Measurements from ENCODE around the gene RFT1.
"Not testable (repeated sequence)": the region's sequence is repeated elsewhere in the genome, so short reads cannot be mapped to it uniquely, and the experiment has no call there.

RFT1 gene

DNA sequence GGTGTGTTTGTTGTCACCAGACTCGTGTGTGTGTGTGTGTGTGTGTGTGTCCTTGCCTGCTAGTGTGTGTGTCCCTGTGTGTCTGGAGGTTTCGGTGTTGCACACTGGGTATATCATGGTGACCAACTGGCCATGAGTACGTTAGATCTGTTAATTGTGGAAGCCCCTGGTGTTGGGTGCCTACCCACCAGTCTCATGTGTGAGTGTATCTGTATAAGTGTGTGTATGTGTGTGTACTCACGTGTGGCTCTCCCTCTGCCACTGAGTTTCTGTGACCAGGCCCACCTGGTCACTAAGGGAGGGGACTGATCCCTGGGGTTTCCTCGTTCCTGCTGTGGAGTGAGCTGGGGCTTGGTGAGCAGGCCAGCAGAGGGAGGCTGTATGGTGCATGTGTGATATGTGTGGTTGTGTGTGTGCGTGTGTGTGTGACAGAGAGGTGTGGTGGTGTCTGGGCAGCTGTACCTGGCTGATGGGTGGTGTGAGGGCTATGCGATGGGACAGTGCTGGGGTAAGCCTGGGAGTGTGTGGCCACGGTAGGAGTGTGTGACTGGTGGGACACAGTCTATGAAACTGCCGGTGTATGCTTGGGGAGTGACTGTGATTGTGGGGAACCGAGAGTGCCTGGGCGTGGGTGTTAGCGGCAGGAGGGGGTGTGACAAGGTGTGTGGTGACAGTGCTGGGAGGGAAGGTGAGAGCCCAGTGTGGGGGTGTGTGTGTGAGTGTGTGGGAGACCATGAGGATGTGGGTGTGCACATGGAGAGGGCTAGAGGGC, 32.6 kb upstream of the RFT1 start:
- DNase-seq: peak; percentile 38 to 54

DNA sequence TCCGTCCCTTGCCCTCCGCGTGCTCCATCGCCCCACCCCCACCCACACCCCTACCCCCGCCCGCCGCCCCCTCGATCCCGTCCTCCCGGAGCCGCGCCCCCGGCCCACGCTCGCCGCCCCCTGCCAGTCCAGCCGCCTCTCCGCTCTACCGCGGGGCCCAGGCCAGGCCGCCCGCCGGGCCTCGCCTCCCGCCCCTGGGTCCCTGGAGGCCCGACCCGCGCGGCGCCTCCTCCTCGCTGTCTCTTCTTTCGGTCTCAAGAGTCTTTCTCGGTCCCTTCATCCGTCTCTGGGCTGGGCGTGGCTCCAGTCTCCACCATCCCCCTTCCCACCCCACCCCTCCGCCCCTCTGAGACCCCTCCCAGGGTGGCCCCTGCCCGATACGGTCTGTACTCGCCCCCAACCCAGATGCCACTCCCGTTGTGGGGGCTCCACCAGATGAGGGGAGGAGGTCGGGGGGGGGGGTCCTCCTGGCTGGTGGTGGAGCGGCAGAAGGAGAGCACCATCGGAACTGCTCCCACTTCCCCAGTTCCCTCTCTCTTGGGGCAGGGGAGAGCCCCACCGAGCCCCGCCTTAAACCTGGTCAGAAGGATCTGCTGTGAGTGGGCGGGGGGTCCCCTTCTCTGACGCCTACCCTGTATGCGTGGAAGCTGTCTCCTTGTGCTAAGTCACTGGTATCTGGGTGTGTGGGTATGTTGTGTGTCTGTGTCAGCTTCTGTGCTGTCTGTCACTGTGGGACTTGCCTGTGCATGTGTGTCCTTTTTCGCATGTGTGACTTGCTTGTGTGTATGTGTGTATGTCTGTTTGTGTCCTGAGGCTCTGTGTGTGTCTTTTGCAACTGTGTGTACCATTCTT, 31.8 kb upstream of the RFT1 start:
- DNase-seq: peak; percentile 61 to 64

DNA sequence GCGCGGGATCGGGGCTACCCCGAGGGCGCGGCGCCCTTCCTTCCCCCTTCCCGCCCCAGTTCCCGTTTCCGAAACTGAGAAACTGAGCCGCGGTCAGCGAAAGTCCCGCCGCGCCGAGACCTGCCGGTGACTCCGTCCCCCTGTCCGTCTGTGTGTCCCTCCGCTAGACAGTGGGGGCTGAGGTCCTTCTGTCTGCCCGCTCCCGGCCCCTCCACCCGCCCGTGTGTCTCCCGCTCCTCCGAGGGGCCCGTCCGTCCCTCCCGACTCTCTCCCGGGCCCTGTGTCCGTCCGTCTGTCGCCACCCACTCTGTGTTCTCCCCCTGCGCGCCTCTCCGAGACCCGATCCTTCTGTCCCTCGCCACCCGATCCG, 31.2 kb upstream of the RFT1 start:
- DNase-seq: peak in 1 of 2 experiments; percentile 47

DNA sequence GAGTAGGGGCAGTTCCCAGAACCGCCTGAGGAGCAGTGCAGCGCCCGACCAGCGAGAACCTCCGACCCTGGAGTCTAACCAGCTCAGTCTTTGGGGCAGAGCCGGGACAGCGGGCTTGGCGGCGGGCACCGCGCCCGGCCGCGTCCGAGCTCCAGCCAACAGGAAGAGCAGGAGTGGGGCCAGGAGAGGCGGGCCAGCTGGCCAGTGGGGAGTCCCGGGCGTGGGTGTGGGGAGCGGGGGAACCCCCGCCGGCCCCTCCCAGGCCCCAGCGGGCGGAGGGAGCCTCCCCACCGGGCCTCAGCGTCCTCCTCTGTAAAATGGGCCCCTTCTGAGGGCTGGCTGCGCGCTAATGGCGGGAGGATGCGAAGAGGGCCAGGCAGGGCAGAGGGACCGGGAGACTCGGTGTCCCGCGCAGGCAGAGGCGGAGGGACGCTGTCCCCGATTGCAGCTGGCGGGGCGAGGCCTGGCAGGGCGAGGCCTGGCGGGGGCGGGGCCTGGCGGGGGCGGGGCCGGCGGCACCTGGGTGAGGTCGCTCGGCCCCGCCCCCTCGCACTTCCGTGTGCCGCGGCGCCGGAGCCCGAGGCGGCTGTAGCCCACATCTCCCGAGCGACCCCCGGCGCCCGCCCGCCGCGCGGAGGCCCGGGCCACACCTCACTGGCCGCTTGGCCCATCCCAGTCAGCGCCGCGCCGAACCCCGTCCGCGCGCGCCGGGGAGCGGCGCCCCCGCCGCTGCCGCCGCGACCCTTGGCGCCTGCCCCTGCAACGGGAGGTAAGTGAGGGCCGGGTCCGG, 30.6 kb upstream of the RFT1 start, which contains the start of gene PRKCD:
PRKCD (plus strand) TSS at position 550 of the 790 bp plus-strand sequence. CDS start 17,214 bp downstream, outside the sequence.
- peak; percentile 79 to 84 for DNase-seq

DNA sequence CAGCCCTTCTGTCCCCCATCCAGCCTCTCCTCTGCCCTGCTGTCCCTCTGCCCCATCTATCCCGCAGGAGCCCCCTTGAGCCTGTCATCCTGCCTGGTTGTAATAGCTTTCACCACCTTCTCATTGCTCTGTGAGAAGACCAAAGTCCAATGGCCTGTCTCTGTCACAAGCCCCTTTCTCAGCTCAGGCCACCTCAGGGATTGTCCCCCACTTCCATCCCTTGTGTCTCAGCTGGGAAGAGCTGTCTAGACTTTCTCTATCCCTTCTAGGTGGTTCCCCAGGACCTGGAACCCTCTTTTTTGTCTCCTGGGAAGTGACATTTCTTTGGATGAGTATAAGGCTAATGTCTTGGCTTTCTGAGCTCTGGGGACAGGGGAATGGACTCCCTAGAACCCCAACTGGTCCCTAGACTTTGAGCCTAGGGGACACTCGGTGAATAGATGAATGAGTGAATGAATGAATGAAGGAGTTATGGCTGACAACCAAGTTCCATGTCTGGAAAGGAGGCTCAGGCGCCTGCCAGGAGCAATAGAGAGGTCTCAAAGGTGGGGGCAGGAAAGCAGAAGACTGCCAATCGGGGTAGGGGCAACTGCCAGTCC, 29.9 kb upstream of the RFT1 start:
- no peak for DNase-seq

DNA sequence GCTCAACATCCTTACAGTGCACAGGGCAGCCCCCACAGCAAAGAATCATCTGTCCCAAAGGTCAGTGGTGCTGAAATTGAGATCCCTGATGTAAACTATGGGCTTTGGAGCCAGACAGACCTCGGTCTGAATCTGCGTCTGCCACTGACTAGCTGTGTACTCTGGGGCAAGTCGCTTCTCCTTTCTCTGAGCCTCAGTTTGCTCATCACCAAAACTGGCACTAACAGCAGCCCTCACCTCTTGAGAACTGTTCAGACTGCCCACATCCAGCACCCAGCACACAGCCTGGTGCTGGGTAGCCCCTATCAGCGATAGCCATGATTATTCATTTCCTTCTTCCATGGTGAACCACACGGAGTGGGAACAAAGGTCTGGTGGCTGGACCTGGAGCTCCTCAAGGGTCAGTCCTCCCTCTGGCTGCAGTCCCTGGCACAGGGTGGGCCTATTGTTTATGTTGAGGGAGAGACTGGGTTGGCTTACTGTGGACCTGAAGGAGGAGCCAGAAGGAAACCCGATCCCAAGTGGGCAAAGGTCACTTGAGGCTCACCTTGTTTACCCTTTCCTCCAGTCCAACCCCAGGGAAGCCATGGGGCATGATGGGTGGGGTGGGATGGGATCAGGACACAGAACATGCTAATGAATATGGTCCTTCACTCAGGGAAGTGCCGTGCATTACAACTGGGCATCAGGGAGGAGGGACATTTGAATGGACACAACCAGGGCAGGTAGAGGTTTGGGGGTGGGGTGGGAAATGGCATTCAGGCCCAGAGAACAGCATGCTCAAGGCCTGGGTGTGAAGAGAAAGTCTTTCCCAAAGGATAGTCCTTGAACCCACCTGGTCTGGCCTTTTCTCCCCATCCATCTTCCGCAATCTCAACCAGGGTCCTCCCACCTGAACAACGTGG, 29.2 kb upstream of the RFT1 start:
- DNase-seq: no peak

DNA sequence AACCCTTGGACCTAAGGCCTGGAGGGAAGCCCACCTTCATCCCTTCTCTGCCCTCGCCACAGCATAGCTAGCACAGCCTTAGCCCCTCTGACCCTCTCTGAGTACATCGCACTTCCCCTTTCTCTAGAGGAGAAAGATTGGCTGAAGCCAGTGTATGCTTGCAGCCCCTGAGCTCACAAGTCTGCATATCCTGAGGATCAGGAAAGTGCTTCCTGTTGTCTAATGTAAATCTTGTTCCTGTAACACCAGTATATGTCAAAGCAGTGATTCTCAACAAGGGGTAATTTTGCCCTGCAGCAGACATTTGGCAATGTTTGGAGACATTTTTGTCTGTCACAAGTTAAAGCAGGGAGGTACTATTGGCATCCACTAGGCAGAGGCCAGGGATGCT, 28.5 kb upstream of the RFT1 start:
- no peak for DNase-seq

DNA sequence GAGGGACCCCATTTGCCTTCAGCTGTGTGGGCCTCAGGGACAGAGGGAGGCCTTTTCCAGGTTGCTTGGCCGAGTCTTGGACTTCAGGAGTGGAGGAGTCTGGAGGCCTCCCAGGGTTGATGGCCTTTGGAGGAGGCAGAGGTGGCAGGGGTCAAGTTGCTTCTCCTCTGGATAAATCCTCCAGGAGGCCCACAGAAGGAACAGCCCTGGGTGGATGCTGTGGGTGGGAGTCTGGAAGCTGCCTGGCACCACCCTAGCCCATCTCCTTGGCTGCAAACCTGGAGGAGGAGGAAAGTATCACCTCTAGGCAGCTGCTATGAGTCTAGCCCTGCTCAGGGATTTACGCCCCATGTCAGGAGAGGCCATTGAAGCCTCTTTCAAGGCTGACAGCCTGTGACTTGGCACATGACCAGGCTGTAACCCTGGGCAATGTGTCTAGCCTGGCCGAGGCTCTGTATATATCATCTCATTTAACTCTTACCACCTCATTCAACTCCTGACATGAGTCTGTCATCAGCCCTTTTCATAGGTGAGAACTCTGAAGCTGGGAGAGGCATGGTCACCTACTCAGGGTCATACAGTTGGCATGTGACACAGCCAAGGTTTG, 27.8 kb upstream of the RFT1 start:
- DNase-seq: no peak

DNA sequence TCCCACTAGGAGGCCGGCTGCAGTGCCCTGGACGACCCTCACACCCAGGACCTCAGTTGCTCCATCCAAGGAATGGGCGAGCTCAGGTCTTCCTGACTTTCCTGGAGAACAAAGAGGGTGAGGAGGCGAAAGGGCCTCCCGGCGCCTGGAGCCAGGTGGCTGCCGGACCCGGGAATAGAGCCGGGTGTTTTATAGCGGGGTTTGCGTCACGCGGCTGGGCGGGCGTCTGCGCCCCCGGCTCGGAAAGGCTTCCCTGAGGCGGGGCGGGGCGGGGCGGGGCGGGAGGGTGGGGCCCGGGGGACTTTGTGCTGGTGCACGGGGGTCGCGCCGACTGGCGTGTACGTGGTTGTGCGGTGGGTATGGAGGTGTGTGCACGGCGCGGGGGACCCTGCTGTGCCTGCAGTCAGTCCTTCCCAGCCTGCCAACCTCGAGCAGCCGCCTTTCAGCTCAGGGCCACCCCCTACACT, 26.2 kb upstream of the RFT1 start:
- DNase-seq: no peak

DNA sequence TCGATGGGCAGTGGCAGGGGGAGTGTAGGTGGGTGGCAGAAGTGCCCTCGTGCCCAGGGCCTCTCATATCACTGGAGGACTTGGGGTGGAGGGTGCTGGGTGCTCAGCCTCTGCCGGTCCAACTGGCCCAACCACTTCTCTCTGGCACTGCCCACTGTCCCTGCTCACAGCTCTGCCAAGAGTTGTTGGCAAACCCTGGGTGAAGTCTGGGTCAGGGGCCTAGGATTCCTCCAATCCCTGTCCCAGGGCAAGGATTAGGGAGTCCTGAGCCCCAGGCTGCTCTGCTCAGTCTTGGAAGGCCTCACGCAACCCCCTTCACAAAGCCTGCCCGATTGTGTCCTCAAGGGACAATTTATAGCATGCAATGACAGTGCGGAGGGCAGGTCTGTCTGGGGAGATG, 25.5 kb upstream of the RFT1 start:
- DNase-seq: no peak

DNA sequence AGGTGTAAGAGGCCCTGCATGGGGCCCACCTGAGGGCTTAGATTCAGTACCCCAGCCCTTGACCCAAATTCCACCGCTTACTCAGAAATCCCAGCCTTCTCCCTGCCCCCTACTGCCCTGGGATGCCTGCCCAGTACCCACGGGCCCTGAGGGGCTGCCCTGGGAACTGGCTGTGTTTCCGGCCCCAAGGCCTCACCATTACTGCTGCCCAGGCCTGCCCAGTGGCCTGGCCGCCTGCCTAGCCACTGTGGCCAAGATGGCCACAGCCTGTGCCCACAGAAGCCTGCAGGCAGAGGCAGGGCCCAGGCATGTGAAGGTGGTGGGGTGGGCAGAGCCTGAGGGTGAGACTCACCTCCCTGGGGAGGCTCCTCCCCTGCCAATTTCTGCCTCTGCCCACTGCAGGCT, 24.6 kb upstream of the RFT1 start:
- no peak for DNase-seq

DNA sequence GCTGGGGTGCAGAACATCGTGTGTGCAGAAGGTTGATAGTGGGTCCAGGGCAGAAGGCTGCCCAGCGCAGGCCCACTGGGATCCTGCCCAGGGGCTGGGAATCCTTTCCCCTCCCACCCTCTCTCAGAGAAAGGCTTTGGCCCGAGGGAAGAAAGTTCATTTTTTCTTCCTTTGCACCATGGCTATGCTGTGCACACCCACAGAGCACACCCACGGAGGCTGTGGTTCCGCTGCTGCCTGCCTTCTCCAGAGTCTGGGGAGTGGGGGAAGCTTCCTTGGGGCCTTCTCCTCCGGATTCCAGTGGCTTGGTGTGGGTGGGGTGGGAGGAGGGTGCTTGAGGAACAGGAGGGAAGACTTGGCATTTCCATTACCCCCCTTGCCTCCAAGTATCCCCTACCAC, 23.7 kb upstream of the RFT1 start:
- no peak for DNase-seq

DNA sequence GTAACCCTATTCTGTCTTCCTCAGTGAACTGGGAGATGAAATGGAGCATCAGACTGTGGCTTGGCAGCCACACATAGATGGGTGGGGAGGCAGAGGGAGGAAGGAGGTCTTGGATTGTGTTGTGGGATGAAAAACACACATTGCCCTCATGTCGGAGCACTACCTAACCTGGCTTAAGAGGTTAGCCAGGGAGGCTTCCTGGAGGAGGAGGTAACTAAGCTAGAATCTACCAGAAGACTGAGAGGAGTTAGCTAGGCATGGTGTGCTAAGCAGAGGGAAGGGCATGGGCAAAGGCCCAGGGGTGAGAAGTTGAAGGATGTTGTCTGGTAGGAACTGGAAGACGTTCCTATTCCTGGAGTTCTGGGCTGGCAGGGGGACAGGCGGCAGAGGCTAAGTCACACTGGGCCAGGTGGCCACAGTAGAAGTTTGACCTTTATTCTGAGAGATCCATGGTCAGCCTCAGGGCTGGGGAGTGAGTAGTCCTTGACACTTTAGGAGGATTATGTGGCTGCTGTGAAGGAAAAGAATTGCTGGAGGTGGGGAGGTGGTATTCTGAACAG, 23.1 kb upstream of the RFT1 start:
- DNase-seq: no peak

DNA sequence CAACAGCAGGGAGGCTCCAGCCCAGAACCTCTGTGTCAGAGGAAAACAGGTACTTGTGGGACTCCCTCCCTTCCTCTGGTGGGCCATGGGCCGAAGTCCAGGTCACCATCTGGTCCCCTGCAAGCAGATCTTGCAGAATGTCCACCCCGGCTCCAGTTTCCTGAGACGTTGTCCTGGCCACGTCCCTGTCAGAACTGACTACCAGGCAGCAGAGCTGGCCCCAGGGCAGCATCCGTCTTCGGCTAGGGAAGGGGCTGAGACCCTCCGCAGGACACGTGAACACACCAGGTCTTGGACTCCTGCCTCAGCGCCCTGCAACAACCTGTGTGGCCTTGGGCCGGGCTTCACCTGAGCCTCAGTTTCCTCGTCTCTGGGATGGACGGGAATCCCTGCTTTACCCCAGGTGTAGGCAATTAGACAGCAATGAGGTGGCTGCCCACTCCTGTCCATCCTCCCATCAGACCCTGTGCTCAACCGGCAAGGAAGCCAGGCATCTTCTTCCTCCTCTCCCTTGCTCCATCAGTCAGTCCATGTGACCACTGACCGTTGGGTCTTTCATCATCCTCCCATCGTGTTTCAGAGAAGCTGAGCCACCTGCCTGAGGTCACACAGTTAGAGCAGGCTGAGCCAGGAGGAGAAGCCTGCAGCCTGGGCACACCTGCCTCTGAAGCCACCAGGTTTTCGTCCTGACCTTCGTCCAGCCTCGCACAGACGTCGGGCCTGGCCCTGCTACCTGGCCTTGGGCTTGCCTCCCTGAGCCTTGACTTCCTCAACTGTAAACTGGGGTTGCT, 21.8 kb upstream of the RFT1 start:
- DNase-seq: no peak

DNA sequence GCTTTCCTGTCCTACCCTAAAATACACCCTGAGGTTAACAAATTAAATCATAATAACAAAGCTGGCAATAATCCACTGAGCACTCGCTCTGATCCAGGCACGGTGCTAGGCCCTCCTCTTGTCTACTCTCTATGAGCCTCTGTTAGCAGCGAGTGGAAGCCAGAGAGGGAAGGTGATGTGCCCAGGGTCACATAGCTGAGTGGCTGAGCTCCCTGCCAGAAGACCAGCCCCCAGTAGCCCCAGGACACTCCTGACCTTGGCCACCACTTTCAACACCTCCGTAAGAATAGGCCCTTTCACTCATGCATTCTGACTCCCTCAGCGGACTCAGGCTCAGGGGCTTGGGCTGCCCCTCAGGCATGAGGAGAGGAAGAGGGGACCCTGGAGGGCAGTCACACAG, 21.2 kb upstream of the RFT1 start:
- no peak for DNase-seq

DNA sequence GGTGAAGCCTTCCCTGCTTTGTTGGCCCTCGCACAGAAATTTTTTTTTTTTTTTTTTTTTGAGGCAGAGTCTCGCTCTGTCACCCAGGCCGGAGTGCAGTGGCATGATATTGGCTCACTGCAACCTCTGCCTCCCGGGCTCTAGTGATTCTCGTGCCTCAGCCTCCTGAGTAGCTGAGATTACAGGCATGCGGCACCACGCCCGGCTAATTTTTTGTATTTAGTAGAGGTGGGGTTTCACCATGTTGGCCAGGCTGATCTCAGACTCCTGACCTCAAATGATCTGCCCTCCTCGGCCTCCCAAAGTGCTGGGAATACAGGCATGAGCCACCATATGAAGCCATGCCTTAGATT, 20.8 kb upstream of the RFT1 start:
- DNase-seq: not testable (repeated sequence)

DNA sequence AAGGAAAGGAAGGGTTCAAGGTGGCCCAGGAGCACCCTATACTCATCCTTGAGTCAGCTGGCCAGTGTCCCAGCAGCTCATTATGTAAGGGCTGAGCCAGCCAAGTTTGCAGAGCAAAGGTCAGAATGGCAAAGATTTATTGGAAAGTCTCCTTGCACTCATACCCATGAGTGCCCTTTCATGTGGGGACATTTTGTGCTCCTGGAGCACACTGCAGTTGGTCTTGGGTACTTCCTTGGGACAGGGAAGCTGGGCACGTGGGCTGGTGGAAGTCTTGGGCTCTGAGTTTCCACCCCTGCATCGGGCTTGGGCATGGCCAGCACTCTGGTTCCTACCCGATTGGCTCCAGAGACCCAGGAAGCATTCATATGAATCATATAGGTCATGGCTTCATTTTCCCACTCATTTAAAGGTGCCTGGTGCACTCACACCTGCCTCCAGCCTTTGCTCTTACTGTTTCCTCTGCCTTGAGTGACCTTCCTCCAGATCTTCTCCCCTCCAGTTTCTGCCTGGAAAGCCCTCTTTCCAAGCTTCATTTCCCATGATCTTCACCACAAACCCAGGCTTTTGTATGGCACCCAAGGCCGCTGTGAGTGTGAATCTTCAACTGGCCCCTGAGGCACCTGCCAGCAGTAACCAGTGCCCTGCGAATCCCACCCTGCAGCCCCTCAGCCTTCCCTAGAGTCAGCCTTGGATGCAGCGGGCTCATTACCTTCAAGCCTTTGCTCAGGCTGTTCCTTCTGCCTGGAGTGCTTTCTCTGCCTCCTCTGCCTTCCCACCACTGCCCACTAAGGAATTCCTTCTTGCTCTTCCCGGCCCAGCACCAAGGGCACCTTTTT, 20.2 kb upstream of the RFT1 start:
- no peak for DNase-seq

DNA sequence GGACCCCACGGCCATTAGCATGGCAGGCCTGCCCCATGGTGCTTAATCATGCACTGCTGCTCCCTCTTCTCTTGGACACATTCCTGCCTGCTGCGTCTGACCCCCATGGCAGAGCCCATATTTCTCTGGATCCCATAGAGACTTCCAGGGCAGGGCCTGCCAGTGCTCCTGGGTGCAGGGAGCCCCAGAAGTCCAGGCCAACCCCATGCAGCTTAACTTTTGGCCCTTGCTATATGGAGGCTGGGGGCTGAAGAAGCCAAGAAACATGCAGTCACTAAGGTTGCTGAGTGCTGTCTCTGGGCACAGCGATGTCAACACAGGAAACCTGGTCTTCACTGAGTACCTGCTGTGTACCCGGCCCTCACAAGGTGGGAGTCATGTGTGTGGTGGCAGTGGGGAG, 19.5 kb upstream of the RFT1 start:
- no peak for DNase-seq

DNA sequence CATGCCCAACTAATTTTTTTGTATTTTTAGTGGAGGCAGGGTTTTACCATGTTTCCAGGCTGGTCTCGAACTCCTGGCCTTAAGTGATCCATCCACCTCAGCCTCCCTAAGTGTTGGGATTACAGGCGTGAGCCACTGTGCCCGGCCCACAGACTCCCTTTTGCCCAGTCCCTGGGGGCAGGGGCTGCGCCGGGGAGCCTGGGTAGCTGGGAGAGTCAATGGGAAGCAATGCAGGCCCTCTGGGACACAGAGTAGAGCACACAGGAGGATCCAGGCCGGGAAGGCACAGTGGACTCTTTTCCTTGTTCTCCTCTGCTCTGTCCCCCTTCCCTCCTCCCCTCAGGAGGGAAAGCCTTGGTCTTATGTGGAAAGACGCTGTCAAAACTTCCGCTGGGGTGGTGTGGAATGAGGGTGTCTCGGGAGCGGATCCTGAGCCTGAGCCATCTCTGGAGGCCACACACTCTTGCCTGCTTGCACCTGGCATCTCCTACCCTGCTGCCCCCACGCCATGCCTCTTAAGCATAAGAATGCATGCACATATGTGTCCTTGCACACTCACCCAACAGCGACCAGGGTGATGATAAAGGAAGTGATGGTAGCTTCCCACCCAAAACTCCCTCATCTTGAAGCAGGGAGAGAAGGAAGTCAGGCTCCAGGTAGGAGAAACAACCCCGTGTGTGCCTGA, 18.9 kb upstream of the RFT1 start:
- DNase-seq: no peak
